Limb (tissue), 2 donors: ENCODE data around the gene CDH20.
"Not testable (repeated sequence)": the region's sequence is repeated elsewhere in the genome, so short reads cannot be mapped to it uniquely, and the experiment has no call there.

Source experiments
- DNase-seq, 2 donors: peaks; one replicate each; pipeline ENCODE4 v3.0.0-alpha.2; 2016; ENCODE audit errors: extremely low spot score in 2 of 2

CDH20 gene

DNA sequence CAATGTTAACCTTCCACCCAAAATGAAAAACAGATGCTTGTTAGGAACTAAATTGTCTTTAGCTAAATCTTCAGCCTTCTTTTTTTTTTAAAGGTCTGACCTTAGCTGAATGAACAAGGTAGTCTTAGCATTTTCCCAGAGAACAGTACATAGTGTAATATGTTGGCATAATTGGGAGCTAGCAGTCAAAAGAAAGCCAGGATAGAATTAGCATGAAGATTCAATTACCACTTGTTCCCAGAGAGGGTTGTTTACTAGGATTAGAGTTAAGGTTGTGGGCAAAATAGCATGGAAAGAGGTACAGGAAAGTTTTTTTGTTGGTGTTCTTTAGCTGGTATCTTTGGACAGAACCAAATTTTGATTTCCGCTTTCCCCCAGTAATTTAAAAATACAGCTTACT, 6.9 kb downstream of the CDH20 start:
- DNase-seq: no peak

DNA sequence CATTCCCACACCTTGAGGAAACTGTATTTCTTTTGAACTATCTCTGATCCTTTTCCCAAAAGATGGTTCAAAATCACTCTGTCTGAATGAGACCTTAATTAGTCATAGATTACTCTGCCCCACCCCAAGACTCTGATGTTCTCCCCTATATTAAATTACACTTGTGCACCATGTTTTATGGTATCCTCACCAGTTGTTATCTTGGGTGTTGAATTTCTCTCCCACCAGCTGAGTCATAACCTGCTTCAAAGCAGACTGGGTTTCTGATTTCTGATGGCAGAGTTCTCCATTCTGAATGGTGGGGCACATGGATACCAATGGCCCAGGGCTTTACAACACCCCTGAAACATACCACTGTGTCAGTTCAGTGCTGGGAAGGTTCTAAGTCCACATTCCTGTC, 15.0 kb downstream of the CDH20 start:
- no peak for DNase-seq

DNA sequence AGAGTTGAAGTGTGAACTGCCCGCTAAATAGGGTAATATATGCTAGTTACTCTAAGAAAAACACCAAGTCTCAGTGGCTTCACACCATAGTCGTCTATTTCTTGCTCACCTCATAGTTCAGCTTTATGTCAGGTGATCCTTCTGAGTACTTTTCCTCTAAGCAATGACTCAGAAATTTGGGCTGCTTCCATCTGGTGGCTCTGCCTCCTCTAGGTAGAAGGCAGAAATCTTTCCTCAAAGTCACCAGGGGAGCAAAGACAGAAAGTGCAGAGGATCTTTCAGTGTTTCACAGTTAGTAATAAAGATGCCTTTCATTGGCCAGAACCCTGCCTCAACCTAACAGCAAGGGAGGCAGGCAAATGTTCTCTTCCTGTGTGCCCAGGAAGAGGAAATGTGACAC, 17.3 kb downstream of the CDH20 start:
- DNase-seq: no peak

DNA sequence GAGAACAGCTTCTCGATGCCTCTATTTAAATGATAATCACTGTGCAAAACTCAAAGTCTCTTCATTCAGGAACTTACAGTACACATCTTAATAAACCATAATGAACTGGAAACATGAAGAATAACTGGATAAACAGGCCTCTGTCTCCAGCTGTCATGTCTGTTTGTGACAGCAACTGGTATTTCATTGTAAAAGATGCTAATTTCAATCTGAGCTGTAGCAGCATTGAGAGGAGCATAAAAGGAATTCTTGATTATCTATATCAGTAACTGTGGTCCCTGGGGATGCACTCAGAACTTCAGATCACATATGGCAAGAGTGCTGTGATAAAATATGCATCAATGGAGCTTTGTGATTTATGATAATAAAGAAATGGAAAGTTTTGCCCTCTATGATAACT, 18.8 kb downstream of the CDH20 start:
- no peak for DNase-seq

DNA sequence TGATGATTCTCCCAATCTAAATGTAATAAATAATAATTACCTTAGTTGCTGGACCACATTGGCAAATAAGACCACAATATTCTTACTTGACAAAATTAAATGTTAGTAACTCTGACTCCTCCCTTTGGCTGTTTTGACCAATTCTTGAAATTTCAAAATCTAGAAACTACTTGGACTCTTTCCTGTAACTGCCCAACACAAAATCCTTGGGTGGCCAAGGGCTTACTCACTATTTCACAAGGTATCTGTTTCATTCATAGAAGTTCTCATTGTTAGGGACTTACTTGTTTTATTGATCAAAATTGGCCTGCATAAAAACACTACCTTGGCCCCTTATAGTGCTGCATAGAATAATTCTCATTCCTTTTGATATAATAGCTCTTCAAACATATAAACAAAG, 19.4 kb downstream of the CDH20 start:
- DNase-seq: no peak

DNA sequence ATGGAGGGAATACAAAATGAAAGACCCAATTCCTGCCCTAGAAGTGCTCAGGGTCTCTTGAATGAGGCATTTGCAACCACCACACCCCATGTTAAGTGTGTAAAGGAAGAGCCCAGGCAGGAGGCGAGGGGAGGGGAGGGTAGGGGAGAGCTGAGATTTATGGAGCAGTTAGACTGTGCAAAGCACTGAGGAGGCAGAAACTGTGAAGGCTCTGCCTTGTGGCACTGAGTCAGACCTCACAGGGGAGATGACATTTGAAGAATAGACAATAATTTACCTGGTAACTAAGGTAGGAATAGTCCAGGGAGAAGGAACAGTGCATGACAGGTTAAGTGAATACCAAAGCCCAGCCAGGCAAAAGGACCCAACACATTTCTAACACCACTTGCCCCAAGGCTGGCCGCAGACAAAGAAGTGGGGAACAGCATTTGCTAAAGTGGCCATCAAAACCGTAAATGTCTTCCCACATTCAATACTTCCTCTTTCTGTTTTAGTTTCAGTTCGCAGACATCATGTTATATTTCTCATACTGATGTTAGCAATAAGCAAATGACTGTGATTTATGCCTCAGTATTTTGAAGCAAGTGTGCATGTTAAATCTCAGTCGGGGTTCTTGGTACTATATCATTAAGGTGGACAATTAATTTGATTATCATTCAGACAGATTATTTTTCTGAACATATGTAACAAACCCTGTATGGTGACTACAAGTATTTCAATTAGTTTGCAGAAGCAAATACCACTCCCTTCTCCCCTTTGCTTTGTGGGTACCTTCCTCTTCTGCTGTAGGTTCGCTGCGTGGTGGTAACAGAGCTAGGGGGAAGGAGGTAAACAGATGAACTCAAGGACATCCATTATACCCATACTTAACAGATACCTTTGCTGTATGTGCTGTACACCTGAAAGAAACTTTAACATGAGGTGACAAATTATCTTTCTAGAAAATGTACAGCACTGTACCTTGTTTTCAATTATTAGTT, 27.5 kb downstream of the CDH20 start:
- DNase-seq: no peak

DNA sequence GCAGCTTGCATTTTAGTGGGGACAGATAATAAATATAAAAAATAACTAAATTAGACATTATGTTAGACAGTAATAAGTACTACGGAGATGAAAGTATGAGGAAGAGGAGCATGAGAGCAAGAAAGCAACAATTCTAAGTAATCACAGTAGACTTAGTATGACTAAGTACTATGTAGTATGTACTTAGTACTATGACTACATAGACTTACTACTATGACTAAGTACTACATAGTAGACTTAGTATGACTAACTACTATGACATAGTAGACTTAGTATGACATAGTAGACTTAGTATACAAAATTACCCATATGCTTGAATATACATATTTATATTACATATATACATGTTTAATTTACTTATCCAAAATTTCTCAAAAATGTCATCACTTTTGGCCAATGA, 29.3 kb downstream of the CDH20 start:
- no peak for DNase-seq

DNA sequence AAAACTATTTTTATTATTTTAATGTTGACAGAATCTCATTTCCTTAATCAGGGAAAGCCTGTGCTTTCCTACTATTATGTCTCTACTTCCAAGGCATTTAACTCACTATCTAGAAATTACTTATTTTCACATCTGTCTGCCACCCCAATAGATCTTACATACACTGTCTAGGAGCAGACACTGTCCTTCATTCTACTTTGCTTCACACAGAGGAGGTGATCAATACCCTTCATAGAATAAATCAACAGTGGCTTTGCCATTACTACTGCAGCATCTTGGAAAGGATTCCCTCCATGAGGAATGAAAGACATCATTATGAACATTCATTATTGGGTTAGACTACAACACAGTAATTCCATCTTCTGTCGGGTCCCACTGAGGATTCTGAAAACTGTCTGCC, 31.7 kb downstream of the CDH20 start:
- no peak for DNase-seq

DNA sequence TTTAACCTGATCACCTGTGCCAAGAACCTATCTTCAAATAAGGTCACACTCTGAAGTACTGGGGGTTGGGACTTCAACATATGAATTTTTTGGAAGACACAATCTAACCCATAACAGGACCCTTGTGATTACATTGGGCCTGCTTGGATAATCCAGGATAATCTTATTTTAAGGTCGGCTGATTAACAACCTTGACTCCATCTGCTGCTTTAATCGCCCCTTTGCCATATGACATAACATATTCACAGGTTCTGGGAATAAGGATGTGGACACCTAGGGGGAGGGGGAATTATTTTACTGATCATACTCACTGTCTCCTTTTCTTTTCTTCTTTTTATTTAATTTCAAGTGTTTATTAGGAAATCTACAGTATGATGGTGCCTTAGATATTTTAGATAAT, 34.8 kb downstream of the CDH20 start:
- no peak for DNase-seq

DNA sequence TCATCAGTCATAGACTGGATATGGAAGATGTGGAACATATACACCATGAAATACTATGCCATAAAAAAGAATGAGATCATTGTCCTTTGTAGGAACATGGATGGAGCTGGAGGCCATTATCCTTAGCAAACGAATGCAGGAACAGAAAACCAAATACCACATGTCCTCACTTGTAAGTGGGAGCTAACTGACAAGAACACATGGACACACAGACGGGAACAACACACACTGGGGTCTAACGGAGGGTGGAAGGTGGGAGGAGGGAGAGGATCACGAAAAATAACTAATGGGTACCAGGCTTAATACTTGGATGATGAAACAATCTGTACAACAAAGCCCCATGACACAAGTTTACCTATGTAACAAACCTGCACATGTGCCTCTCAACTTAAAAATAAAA, 36.4 kb downstream of the CDH20 start:
- not testable (repeated sequence) for DNase-seq

DNA sequence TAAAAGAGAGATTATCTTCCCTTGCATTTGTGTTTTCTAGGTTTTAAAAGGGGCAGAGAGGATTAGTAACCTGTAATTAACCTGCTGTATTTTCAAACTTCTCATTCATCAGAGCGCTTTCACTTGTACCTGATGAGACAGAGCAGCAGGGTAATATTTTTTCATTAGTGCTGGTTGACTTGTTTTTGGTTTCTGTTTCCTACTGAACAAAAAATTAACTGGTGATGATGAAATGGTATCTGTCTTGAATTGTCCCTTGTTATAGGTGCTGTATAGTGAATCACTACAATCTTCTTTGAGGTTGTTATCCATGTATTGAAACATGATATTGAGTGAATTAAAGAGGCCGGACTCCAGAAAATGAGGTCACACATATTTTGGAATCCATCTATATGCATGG, 37.9 kb downstream of the CDH20 start:
- DNase-seq: no peak

DNA sequence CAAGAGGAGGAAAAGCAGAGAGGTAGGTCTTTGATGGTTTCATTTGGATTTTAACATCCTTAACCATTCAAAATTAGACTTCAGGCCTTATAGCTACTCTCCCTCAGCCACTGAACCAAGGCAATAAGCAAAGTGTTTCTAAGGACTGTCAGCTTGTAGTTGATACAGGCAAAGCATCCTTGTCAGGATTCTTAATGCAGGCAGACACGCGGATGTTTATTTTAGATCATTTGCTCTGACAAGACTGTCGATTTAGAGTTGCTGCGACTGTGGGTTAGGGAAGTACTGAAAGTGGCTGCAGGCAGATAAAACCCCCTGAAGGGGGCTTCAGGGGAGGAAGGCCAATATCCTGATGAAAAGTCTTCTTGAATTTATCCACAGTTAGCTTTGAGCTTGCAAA, 46.6 kb downstream of the CDH20 start:
- no peak for DNase-seq

DNA sequence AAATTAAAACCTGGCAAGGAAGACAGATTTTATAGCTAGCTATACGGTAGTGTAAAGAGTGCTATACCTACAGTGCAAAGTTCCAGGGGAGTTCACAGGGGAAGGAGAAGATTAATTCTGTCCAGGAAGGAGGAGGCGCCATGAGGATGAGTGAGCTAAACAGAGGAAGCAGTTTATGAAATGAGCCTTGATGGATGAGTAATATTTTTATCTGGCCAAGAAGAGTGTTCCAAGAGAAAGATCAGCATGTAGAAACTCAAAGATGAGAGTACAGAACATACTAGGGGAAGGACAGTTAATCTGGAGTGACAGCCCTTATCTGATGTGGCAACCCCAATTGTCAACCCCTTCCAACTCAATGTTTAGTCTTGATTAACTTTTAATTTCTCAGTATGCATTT, 54.8 kb downstream of the CDH20 start:
- no peak for DNase-seq

DNA sequence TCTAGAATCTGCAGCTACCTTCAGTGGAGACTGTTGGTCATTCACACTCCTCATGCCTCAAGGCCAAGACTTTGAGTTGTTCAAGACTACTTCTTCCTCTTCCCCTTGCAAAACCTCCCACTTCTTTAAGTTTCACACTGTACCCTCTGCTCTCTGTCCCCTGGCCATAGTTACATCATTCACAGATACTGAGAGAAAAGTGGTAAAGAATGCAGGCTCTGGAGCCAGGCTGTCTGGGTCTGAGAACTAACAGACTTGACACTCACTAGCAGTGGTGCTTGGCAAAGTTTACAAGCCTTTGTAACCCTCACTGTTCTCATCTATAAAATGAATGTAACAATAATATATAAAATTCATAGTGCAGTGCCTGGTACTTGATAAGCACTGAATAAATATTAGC, 61.8 kb downstream of the CDH20 start:
- no peak for DNase-seq

DNA sequence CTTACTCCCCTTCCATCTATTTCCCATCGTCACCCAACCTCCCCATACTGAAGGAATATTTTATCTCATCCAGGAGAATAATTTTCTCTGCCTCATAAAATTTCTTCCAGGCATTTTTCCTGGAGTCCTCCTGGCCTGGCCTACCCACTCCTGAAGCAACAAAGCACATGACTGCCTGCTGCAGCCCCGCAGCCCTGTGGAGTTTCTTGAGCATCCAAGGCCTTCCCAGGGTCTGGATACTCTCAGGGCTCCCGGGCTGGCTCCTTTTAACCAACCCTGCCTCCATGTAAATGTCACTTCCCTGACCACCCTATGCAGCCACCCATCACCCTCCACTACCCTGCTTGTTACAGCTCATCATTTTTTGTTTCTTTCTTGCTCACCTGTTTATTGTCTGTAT, 64.0 kb downstream of the CDH20 start:
- no peak for DNase-seq

DNA sequence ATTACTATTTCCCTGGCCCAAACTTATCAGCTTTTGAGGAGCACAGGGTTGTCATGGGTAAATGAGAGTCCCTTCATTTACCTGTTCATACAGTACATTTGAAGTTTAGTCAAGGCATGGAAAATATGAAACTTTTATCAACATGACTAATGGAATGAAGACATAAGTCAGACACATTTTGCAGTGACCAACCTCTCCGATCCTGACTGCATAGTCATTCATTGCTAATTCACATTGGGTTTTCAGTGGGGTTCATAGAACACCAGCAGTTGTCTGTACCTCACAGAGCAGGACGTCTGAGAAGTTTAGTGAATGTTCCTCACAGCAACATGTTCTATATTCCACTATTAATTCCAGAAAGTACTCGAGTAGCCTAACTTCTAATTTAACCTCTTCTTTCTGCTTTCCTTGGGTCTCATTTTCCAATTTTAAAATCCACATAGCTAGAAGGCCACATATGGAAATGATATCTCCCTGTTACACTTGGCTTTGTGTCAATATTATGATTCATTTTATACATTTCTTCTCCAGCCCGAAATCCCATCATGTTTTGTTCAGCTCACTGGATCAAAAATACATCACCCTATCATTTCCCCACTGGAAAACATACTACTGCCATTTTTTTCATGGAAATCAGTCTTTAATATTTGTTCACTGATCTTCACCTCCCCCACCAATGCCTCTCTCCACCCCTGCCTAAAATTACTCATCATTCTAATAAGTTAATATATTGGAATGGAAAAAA, 65.9 kb downstream of the CDH20 start:
- DNase-seq: peak in 1 of 2 donors; percentile 81

DNA sequence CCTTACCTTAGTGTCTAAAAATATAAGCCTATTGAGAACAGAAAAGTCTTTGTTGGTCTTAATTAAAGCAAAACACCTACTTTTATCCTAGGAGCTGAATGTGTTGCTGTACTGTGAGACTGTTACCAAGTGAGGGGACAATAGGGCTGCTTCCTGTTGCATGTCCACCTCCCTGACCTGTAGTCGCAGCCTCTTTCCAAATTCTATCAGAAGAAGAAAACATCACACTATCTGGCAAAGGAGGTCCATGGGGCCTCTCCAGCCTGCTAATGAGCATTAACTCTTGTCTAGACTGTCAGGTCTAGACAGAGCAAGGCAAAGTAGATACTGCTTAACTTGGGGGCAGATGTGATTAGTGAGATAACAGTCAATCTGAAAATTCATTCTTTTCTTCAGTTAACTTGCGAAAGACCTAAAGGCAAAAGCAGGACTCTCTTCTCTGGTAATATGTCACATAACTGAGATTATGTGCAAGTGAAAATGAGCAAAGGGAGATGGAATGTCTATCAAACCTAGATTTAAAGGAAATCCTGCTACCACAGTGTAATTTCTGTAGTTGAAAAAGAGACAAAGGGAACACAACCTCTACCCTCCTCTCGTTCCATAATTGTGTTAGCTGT, 66.9 kb downstream of the CDH20 start:
- no peak for DNase-seq

DNA sequence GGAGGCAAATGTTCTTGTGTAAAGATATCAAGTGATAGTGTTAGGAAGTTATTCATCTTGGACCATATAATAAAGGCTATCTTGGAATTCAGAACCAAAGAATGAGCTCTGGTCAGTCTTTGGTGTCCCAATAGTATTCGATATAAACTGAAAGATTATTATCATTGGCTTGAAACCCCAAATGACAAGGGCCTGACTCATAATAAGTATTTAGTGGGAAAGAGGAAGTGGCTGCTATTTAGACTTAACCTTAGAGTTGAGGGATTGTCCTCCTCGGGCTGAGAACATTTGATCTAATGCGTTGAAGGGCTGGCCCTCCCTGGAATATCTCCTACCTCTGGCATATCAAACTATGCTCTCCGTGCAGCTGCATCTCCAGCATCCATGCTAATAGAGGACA, 67.5 kb downstream of the CDH20 start:
- DNase-seq: no peak

DNA sequence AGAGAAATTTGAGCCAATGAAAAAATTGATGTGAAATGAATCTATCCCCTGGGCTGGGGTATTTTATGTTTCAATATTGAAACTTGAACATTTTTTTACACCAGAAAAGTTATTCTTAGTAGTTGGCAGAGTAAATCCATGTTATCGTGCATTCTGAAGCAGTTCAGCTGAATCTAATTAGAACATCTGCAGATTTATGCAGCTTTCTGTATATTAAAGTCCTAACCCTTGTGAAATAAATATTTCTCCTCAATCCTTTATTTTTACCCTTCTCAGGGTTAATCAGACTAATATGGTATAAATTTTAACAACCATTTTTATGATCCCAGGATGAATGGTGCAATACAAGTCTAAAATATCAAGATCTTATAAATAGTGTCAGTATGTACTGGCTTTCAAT, 69.5 kb downstream of the CDH20 start:
- DNase-seq: peak in 1 of 2 donors; percentile 38

DNA sequence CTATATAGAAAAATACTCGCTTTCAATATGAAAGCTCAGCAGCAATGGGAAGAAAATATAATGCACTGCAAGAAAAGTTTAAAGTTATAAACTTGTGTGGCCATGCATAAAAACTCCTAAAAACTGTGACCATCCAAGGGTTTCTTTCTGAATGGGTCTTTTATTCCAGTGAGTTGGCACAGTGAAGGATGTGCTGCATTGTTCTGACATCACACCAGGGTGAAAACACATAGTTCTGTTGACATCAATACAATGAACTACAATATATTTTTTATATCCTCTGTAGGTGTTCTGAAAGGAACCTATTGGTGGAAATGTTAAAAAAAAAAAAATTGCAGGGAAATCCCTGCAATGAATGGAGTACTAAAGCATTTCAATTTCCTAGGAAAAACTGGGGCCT, 80.2 kb downstream of the CDH20 start:
- DNase-seq: no peak

DNA sequence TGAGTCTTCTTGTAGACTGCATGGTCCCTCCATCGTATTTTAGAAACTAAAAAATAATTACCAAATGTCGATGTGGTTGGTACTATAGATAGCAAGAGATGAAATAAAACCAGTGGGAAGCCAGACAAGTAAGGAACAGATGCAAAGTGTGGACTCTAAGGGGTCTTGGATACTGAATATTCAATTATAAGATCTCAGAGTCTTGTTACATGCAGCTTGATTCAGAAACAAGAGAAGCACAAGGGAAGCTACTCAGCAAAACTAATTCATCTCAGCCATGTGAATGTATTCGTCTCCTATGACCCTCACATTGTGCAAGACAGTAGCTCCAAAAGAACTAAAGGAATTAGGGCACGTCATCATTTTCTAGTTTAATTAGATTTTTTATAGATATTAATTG, 80.9 kb downstream of the CDH20 start:
- DNase-seq: no peak

DNA sequence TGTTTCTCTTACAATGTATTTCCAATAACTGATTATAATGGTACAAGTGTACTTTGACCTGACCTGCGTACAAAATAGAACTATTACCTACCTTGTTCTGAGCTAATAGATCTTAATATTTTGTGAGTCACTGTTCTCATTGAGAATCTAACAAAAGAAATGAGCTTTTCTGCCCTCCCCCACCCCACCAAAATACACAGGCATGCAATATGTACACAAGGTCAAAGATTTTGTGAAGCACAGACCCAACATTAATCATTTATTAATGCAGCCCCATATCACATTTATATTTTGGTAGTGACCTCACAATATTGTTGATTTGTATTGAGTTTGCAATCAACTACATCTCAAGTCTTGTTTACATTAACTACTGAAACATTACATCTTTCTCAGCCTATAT, 86.5 kb downstream of the CDH20 start:
- DNase-seq: no peak
